ENCODE data around the gene CDH22.

Gene CDH22

DNA sequence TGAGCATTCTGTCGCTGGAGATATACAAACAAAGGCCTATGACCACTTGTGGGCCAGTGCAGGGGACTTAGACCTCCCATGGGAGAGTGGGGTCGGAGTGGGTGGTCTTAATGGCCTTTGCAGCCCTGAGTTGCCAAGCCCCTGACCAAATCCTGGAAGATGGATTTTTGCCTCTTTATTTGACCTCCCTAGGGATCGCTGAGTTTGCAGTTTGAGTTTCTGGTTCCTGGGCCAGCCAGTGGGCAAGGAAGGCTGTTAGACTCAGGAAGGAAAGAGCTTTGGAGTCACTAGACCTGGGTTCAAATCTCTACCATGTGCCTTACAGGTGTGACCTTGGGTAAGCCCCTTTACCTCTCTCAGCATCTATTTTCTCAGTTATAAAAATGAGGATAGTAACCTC, 96.0 kb downstream of the CDH22 start:
- DNase-seq: no peak

- DNase-seq: no peak
These were observed 97.0 kb downstream of the CDH22 start for GRCh38 chr20:46211331-46211722.

GRCh38 chr20:46210672-46211330, 97.5 kb downstream of the CDH22 start:
- no peak for DNase-seq

- DNase-seq: no peak
These were observed 98.2 kb downstream of the CDH22 start for GRCh38 chr20:46209930-46210671.

- no peak for DNase-seq
These were observed 100.5 kb downstream of the CDH22 start for GRCh38 chr20:46207793-46208192.

GRCh38 chr20:46206992-46207549, 101.2 kb downstream of the CDH22 start:
- DNase-seq: no peak

DNA sequence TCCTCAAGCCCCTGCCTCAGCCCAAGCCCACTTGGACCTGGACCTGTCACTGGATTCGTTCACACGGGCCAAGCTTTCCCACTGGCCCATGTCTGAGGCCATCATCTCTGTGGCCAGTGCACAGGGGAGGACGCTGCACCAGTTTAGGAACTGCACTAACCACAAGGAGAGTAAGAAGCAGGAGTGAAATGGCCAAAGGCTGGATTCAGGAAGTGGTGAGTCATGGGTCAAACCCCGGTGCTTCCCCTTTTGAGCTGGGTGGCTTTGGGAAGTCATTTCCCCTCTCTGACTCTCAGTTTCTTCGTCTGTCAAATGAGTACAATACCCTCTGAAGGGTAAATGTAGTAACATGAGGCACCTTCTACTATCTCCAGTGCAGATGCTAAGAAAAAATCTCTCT, 102.3 kb downstream of the CDH22 start:
- peak; percentile 2 to 8 for DNase-seq

GRCh38 chr20:46205349-46205748, 102.9 kb downstream of the CDH22 start:
- no peak for DNase-seq

DNA sequence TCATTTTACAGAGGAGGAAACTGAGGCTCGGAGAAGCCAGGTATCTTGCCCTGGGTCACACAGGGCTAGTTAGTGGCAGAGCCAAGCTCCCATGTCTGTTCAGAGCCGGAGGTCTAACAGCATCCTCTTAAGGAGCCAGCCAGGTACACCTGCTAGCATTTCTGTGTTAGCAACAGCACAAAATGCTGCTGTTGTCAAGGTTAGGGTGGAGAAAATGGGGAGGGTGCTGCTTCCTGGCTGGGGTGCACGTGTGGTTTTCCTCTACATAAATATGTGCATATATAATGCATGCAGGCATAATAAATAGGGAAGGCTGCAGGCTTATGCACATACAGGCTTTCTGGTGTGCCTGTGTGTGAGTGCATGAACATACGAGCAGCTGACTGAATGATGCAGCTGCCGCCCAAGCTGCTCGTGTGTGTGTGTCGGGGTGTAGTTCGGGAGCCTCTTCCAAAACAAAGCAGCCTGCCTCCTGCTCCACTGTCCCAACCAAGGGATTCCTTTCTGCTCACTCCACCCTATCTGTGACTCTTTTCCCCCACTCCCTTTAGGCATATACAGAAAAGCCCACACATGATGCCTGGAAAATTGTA, 103.6 kb downstream of the CDH22 start:
- DNase-seq: no peak

DNA sequence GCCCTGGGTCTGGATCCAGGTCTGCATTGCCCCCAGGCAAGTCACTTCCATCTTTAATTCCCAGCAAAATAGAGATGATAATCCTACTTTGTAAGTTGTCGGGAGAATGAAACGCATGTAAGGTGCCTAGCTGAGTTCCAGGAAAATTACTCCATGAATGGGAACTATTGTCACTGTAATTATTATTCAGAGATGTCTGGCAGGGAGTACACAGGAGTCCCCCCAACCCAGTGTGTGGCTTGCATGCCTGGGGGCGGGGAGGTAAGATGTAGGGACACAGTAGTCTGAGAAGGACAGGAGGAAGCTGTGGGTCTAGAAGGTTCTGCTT, 104.8 kb downstream of the CDH22 start:
- DNase-seq: no peak

- no peak for DNase-seq
These were observed 105.4 kb downstream of the CDH22 start for GRCh38 chr20:46202766-46203509.

DNA sequence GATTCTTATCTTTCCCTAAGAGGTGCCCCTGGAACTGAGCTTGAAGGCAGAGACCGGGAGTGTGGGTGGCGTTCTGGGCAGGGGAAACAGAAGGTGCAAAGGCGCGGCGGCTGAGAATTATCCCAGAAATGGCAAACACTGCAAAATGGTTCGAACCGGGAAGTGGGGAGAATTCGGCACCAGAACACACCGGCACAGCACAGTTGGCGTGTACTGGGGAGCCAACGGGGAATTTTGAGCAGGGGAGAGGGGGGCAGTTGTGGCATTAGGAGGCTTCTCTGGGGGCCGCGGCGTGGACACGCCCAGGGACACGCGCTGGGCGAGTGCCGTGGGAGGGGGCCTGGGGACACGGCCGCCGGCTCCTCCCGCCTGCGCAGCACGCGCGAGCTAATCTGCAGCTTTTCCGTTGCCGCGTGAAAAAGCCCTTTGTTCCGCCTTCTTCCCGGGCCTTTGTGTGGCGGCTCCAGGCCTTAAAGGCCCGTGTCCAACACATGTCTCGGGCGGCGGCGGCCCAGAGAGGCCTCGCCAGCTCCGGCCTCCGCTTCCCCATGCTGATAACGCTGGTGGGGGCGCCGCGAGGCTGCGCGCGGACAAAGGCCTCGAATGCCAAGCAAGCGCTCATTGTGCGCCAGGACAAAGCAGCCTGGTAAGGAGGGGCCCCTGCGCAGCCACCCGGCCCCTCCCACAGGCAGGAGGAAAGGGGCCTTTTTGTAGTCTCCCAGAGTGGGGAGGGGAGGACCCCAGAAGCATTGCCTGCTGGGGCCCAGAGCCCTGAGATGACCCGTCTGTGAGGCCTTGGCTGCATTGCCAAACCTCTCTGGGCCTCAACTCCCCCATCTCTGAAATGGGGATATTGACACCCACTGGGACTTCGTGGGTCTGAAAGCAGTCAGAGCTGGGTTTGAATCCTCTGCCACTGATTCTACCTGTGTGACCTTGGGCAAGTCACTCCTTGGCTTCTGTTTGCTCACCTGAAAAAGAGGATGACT, 107.4 kb downstream of the CDH22 start:
- no peak for DNase-seq

DNA sequence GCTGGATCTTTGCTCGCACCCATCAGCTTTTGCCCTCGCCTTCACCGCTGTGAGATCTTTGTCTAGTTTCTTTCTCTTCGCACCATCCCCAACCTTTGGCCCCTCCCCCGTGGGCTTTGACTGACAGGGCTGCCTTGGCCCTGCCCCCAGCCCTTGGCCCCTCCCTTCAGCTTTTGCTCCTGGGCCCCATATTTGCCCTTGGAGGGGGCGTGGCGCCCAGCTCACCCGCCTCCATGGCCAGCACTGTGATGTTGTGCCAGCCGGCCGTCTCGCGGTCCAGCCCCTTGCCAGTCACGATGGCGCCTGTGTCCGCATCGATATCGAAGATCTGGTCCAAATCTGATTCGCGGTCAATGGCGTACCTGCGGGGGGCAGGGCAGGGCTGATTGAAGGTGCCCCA, 109.1 kb downstream of the CDH22 start:
- DNase-seq: peak; percentile 6 to 19

- DNase-seq: no peak
These were observed 111.3 kb downstream of the CDH22 start for GRCh38 chr20:46196990-46197389.

- DNase-seq: no peak
These were observed 112.8 kb downstream of the CDH22 start for GRCh38 chr20:46195264-46196036.

GRCh38 chr20:46194409-46194808, 113.9 kb downstream of the CDH22 start:
- DNase-seq: no peak

GRCh38 chr20:46192376-46192944, 115.8 kb downstream of the CDH22 start:
- DNase-seq: no peak

DNA sequence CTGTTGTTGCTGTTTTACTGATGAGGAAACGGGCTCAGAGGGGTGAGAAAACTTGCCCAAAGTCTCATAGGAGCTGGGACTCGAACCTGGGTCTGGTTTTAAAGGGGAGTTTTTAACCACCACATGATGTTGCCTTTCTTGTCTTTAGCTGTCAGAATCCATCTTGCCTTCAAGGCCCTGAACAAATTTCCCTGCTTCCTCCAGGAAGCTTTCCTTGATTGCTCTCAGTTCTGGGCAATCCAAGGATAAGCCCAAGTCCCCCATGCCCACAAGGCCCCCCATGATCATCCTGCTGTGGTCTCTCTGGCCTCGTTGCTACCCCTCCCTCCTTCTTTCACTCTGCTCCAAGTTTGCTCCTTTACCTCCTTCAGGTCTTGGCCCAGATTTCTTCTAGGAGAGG, 116.7 kb downstream of the CDH22 start:
- DNase-seq: no peak

GRCh38 chr20:46191168-46191540, 117.1 kb downstream of the CDH22 start:
- no peak for DNase-seq

GRCh38 chr20:46190478-46191167, 117.7 kb downstream of the CDH22 start:
- DNase-seq: no peak
